HAP-1 (cell line): ENCODE results near the gene TXNDC11.

ENCODE experiments used
- DNase-seq, 2 experiments: peaks; one replicate each; pipeline ENCODE4 v3.0.0-alpha.2; 2016 to 2020; ENCODE audit warnings: low spot score in 2 of 2
- H3K27me3 ChIP-seq: fragments of 250-450 bp; sonication (Bioruptor Pico); 2 replicates; pipeline ENCODE4 v1.5.1; 2020; ENCODE audit warnings: low read depth, mild to moderate bottlenecking, moderate library complexity
- H3K36me3 ChIP-seq: fragments of 250-450 bp; sonication (Bioruptor Pico); replicated peaks from 2 replicates; pipeline ENCODE4 v1.5.1; 2020; ENCODE audit warnings: mild to moderate bottlenecking
- H3K4me1 ChIP-seq: fragments of 250-450 bp; sonication (Bioruptor Pico); 2 replicates; pipeline ENCODE4 v1.5.1; 2020; ENCODE audit warnings: mild to moderate bottlenecking
- H3K4me3 ChIP-seq: fragments of 250-450 bp; sonication (Bioruptor Pico); 2 replicates; pipeline ENCODE4 v1.5.1; 2020; ENCODE audit warnings: mild to moderate bottlenecking, moderate library complexity
- H3K9me3 ChIP-seq: fragments of 250-450 bp; sonication (Bioruptor Pico); 2 replicates; pipeline ENCODE4 v1.5.1; 2020; ENCODE audit warnings: mild to moderate bottlenecking, moderate library complexity
- in situ Hi-C: fragments of 300-500 bp; cut with MboI; formaldehyde crosslinking; loops from 3 replicates; pipeline ENCODE4 v1.14.3; 2020; ENCODE audit warnings: low sequenced_read_pairs, inconsistent platforms, mixed read lengths

Gene TXNDC11

GRCh38 chr16:11633113-11633512 lies 109.5 kb downstream of the TXNDC11 start:
- no peak overlapping the region for H3K4me3 ChIP-seq
- in situ Hi-C loops: loop anchor here (25.0 kb wide), 1 partner anchor 671 kb away; no protein-coding TSS in a partner anchor
- no peaks in the 10 kb centered on the region for H3K27me3 ChIP-seq
- no peaks in the 10 kb centered on the region for H3K36me3 ChIP-seq
- no peaks in the 10 kb centered on the region for H3K4me1 ChIP-seq
- H3K9me3 ChIP-seq: no peaks in the 10 kb centered on the region
- no peak for DNase-seq

GRCh38 chr16:11632455-11632939 lies 110.2 kb downstream of the TXNDC11 start:
- Histone ChIP-seq H3K36me3 (no peaks in the 10 kb centered on the region), H3K27me3 (no peaks in the 10 kb centered on the region), H3K4me3 (no peak overlapping the region), H3K4me1 (no peaks in the 10 kb centered on the region), H3K9me3 (no peaks in the 10 kb centered on the region)
- DNase-seq: no peak
- in situ Hi-C loops: loop anchor here (25.0 kb wide), 1 partner anchor 670 kb away; no protein-coding TSS in a partner anchor

DNA sequence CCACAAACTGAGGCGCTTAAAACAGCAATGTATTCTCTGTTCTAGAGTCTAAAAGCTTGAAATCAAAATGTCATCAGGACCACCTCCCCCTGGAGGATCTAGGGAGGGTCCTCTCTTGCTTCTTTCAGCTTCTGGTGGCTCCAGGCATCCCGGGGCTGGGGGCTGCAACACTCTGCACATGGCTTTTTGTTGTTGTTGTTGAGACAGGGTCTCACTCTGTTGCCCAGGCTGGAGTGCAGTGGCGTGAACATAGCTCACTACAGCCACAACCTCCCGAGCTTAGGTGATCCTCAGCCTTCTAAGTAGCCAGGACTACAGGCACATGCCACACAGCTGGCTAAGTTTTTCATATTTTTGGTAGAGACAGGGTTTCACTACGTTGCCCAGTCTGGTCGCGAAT lies 111.4 kb downstream of the TXNDC11 start:
- no peaks in the 10 kb centered on the region for H3K4me1 ChIP-seq
- in situ Hi-C loops: loop anchor here (25.0 kb wide), 1 partner anchor 669 kb away; no protein-coding TSS in a partner anchor
- no peak for DNase-seq

GRCh38 chr16:11630768-11631056 lies 111.9 kb downstream of the TXNDC11 start:
- Histone ChIP-seq H3K36me3 (no peaks in the 10 kb centered on the region), H3K4me3 (no peak overlapping the region), H3K27me3 (no peaks in the 10 kb centered on the region), H3K4me1 (no peaks in the 10 kb centered on the region), H3K9me3 (no peaks in the 10 kb centered on the region)
- in situ Hi-C loops: loop anchor here (25.0 kb wide), 1 partner anchor 668 kb away; no protein-coding TSS in a partner anchor
- no peak for DNase-seq

More for the DNA sequence above, 111.4 kb downstream of the TXNDC11 start:
- no peaks in the 10 kb centered on the region for H3K27me3 ChIP-seq
- no peaks in the 10 kb centered on the region for H3K9me3 ChIP-seq
- H3K4me3 ChIP-seq: no peak overlapping the region
- no peaks in the 10 kb centered on the region for H3K36me3 ChIP-seq

DNA sequence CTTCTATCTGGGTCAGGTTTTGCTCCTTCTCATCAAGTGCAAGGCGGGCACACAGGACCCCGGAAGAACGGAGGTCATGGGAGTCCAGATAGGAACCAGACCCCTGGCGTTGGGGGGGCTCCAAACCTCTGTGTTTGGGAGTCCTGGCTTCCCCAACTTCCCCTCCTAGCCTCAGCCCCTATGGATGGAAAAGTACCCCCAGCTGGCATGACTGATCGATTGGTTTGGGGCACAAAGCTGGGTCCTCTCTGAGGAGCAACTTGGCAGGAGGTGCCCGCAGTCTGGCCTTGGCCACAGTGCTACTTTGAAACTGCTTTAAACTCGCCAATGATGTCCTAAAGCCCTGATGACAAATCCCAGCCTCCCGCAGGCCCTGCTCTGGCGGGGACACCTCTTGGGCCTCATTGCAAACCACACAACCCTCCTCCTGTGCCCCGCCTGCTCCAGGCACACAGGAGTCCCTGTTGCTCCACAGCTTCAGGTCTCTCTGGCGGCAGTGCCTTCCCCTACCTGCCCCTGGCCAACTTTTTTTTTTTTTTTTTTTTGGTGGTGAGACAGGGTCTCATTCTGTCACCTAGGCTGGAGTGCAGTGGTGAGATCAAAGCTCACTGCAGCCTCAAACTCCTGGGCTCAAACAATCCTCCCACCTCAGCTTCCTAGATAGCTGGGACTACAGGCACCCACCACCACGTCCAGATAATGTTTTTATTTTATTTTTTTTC lies 112.5 kb downstream of the TXNDC11 start:
- no peak overlapping the region for H3K4me3 ChIP-seq
- no peaks in the 10 kb centered on the region for H3K4me1 ChIP-seq
- H3K9me3 ChIP-seq: no peaks in the 10 kb centered on the region
- no peaks in the 10 kb centered on the region for H3K27me3 ChIP-seq
- no peaks in the 10 kb centered on the region for H3K36me3 ChIP-seq
- no peak for DNase-seq
- in situ Hi-C loops: loop anchor here (25.0 kb wide), 1 partner anchor 668 kb away; no protein-coding TSS in a partner anchor
